ENCODE measurements around the gene PBX1.

PBX1 gene

GRCh38 chr1:164563721-164564360 lies 4.9 kb downstream of the PBX1 start:
- DNase-seq = peak; percentile 27

GRCh38 chr1:164564378-164564777 lies 5.4 kb downstream of the PBX1 start:
- DNase-seq = no peak

- DNase-seq = peak; percentile 34
Measured at GRCh38 chr1:164565357-164565756, 6.4 kb downstream of the PBX1 start.

GRCh38 chr1:164567774-164568173 lies 8.8 kb downstream of the PBX1 start:
- DNase-seq = no peak

- no peak for DNase-seq
Measured at GRCh38 chr1:164569241-164569640, 10.3 kb downstream of the PBX1 start.

- no peak for DNase-seq
Measured at GRCh38 chr1:164569866-164570265, 10.9 kb downstream of the PBX1 start.

GRCh38 chr1:164571333-164571732 lies 12.3 kb downstream of the PBX1 start:
- no peak for DNase-seq

- no peak for DNase-seq
Measured at GRCh38 chr1:164575356-164575886, 16.4 kb downstream of the PBX1 start.

- peak; percentile 49 for DNase-seq
Measured at GRCh38 chr1:164576291-164577271, 17.6 kb downstream of the PBX1 start.

GRCh38 chr1:164577291-164577690 lies 18.3 kb downstream of the PBX1 start:
- no peak for DNase-seq

GRCh38 chr1:164578479-164579200 lies 19.7 kb downstream of the PBX1 start:
- DNase-seq = no peak

GRCh38 chr1:164579381-164579780 lies 20.4 kb downstream of the PBX1 start:
- DNase-seq = no peak

- no peak for DNase-seq
Measured at GRCh38 chr1:164581762-164582161, 22.8 kb downstream of the PBX1 start.

- no peak for DNase-seq
Measured at GRCh38 chr1:164583196-164583595, 24.2 kb downstream of the PBX1 start.

GRCh38 chr1:164583835-164584539 lies 25.0 kb downstream of the PBX1 start:
- no peak for DNase-seq

- no peak for DNase-seq
Measured at GRCh38 chr1:164586591-164586990, 27.6 kb downstream of the PBX1 start.

GRCh38 chr1:164587617-164588501 lies 28.9 kb downstream of the PBX1 start:
- no peak for DNase-seq

GRCh38 chr1:164588516-164589341 lies 29.7 kb downstream of the PBX1 start:
- peak; percentile 55 for DNase-seq

GRCh38 chr1:164589408-164589807 lies 30.4 kb downstream of the PBX1 start:
- DNase-seq = no peak

GRCh38 chr1:164589961-164590507 lies 31.1 kb downstream of the PBX1 start:
- DNase-seq = no peak
